Activated T-cell treated with anti-CD3 and anti-CD28 coated beads, Interleukin-2, amount 50 U/mL, for 1 hour (primary cell): ENCODE data around the gene FAIM2.
"Not testable (repeated sequence)": the region's sequence is repeated elsewhere in the genome, so short reads cannot be mapped to it uniquely, and the experiment has no call there.

Experiments
- DNase-seq: peaks from one replicate; pipeline ENCODE4 v3.0.0-alpha.2; 2020

The FAIM2 gene

DNA sequence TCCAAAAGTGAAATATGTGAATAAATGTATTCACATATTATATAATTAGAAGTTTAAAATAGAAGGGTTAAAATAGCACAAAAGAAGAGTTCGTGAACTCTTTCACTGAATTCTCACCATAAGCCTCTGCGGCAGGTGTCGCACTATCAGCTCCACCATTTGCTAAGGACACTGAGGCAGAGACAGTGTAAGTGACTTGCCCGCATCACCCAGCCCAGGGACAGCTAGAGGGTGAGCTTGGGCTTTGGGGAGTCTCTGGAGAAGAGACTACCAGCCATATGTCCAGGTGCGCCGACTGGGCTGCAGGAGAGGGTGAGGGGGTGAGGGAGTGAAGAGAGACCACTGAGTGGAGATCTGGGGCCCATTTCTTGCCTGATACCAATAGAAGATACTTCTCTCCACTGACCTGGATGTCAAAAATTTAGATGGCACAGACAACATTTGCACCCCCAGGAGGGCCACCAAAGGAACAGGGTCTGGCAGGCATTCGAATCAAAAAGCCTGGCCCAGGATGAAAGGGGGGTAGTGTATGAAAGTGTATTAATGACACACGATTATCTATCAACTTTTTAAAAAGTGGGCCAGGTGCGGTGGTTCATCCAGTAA is 28.5 kb downstream of the FAIM2 start:
- no peak for DNase-seq

DNA sequence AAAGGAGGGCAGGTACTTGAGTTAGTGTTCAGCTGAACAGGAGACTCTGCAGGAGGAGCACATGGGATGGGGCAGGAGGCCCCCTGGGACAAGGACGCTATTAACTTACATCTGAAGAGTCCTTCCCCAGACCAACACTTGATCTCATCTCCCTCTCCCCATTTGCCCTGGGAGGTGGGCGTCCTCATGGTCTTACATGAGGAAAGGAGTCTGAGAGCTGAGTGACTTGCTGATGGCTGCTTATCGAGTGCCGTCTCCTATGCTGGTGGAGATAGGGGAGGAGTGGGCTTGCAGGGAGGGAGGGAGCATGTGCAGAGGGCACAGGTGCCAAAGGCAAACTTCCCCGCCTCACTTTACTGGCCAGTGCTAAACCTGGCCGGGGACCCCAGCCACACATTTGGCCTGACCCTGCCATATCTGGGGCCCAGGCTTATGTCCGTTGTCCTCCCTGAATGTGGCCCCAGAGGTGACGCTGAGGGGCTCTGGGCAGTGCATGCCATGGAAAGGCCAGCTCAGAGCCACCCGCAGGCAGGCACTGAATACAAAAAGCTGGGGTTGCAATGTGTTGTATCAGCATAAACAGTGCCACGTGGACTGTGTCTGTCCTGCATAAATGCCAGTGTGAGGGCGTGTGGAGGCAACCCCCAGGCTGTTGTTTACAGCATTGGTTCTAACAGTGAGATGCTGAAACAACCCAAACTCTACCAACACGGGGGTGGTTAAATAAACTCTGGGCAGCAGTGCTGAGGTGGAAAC is 29.4 kb downstream of the FAIM2 start:
- no peak for DNase-seq

DNA sequence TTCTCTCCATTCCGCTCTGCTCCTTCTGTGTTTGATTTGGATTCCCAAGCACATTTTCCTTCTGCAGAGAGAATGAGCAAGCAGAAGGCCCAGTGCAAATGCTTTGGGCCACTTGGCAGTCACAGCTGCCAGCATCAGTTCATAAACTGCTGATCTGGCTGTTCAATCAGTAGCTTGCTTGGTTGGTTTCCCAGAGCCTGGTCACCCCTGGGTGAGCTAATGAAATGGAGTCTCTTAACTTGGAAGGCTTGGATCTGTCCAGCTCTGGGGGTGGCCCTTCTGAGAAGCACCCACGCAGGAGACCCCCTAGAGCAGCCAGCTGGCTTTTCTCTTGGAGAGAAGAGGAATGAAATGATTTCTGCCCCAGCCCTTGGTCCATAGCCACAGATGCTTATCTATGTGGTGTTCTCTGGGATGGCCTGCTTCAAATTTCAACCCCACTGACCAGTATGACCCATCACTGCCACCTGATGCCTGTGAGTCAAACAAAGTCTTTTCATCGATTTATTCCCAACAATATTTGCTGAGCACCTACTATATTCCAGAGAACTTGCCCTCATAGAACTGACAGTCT is 30.3 kb downstream of the FAIM2 start:
- DNase-seq = no peak

DNA sequence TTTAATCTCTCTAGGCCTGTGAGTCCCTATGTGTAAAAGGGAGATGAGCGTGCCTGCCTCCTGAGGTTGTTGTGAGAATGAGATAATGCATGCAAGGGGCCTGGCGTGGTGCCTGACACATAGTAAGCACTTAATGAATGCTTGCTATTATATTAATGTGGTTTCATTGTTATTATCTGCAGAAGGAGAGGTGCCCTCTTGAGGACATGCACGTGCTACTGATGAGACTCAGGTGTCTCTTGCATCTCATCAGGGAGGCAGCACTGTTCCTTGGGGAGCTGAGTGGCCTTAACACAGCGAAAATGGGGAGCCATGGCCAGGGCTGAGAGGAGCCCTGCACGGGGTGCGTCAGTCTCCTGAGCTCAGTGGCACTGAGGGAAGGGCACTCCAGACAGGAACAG is 30.9 kb downstream of the FAIM2 start:
- DNase-seq = no peak

DNA sequence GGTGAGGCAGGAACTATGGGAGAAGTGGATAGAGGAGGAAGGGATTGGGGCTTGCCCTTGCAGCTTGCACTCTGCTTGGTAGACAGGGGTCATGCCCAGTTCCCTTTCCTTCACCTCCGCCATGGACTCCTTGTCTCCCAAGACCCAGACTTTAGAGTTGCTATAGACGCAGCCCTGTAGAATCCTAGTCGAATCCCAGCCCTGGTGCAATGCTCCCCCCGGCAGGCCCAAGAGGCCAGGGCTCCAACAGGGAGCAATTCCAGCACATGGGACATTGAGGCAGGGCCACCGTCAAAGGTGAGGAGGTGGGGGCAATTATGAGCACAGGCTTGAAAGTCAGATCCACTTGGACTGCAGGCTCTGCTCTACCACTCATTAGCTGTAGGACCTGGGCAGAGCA is 31.3 kb downstream of the FAIM2 start:
- no peak for DNase-seq

DNA sequence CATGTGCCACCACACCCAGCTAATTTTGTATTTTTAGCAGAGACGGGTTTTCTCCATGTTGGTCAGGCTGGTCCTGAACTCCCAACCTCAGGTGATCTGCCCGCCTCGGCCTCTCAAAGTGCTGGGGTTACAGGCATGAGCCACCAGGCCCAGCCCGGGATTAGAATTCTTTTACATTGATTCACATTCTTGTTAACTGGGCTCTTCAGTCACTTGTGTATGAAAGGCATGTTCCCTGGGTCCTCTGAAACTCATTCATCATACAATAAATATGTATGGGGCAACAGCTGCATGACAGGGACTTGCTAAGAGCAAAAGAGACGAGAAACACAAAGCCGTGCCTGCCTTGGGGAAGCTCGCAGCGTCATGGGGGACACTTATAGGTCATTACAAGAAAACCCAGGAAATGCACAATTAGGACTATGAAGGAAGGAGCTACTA is 31.9 kb downstream of the FAIM2 start:
- DNase-seq = not testable (repeated sequence)

DNA sequence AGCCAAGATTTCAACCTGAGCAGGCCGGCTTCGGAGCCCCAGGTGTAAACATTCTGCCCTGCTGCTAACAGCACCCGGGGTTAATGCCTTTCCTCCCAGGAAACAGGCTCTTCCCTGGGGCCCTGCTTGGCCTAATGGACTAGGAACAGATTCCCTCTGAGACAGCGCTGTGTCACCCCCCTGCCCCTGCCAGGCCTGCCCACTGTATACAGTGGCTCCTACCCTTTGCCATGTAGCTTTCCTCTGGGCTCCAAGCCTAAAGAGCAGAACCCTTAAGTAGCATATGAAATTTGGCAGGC is 32.5 kb downstream of the FAIM2 start:
- no peak for DNase-seq

DNA sequence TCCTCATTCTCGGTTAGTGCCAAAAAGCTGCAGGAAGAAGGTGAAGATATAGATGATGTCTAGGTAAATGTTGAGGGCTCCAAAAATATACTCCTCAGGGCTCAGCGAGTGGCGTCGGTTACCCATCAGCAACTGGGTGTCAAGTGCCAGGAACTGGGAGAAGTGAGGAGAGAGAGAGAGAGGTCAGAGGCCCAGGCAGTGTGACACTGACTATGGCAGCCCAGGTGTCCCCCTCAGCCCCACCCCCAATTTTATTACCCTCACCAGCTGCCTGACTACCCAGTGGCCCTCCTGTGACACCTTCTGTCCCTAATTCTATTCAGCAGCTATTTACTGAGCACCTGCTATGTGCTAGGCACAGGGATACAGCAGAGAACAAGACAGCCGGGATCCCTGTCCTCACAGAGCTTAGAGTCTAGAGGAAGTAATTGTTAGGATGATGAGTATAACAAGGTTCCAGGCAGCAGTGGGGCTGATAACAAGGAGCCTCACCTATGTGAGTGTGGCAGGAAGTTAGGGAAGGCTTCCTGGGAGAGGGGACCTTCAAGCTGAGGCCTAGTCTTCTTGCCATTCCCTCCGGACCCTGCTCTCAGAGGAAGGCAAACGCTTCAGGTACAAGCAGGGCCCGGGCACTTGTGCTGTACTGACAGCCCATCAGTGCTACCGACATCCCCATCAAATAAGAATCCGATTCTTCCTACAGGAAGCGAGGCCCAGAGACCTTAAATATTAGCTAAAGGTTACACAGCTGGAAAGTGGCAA is 33.0 kb downstream of the FAIM2 start:
- DNase-seq = no peak

DNA sequence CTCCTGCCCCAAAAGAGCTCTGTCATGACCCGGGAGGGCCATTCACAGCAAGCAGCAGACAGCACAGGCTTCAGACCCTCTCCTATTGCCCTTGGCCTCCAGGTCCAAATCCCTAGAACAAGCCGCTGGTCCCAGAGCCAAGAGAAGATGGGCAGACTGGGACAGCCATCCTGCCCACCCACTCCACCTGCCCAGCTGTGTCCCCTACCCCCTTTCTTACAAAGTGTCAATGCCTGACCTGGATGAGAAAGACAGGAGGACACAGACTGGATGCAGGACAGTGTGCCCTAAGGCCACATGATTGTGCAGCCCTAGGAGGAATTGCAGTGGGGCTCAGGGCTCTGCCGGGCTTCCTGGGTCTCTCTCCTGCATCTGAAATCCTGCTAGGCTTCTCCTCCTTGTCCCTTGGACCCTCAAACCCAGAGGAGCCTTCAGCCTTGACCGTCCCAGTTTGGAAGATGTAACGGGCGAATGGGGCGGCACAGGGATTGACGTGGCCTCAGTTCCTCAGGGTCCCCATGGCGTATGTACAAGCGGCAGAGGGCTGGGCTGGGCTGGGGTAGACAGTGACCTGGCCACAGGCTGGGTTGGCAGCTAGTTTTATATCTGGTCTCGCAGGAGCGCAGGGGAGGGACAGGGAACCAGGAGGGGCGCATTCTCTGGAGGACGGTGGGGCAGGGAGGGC is 33.7 kb downstream of the FAIM2 start:
- no peak for DNase-seq

DNA sequence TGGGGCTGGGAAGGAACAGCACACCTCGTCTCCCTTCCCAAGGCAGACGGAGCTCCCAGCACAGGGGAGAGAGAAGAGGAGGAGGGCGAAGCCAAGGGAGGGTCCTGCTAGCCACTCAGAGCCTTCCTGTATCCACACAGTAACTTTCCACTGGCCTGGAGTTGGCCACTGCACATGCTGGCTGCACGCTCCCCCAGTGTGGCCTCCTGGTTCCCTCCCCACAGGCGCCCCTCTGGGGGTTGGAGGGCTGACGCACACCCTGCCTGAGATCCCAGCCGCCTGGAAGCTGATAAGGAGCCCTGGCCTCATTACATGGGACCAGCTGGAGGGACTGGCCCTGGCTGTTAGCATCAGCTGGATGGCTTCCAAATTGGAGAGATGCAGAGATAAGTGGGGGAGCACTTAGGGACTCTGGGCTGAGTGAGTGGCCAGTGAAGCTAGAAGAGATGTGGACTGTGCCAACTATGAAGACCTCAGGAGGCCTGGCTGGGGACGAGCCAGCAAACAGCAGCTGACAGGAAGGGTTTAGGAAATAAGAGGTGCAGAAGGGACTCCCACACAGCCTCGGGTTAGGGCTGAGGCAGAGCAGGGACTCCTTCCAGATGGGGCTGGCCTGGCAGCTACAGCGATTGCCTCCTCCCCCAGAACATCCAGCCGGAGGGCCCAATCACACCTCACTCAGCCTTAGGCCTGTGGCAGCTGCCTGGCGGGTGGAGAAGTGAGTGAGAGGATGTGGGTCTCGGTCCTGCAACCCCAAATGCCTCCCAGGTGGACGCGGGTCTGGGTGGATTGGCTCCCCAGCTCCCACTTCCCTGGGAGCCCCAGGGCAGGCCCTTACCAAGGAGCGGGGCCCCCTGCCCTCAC is 34.5 kb downstream of the FAIM2 start:
- DNase-seq = no peak

DNA sequence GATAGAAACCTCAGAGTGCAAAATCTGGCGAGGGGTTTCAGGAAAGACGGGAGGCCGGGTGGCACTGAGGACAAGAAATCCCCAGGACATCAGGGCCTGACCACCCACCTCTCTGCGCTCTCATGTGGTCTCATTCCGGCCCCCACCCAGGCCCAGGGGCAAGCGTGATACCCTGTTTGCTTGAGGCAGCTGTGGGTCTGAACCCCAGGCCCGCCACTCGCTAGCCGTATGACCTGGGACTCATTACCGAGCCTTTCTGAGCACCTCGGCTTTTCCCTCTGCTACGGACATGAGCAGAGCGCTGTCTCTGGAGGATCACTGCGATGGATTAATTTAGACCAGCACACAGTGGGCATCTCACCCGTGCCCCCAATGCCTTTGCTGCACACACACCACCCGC is 35.3 kb downstream of the FAIM2 start:
- DNase-seq = no peak

DNA sequence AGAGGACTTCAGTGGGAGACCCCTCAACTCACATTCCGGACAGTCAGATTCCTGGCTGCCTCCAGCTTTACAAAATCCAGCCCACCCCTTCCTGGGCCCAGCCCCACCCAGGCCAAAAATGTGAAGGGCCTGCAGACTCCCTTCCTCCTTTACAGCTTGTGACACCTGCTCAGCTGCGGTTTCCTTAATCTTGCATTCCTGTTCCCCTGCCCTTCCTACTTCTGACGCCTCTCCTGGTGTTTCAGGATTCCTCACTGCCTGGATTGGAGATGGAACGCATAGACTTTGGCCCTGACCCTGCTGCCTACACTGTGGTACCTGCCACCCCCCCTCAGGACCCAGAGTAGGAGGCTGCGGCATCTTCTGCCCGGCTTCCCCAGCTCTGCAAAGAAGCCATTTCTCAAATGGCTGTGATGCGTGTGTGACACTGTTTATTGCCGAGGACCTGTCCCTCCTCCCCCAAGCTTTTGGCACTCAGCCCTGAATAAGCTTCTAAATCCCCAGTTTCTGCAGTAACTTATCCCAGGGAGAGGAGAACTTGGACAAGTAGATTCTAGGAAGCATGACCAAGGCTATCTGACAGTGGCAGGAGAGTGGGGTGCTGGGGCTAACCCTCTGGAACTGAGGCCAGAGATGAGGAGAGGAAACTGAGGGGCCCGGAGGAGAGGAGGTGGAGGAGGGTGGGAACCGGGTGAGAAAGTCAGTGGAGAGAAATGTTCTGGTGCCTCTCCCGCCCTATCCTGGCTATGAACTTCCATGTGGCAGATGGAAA is 35.9 kb downstream of the FAIM2 start:
- DNase-seq = no peak

DNA sequence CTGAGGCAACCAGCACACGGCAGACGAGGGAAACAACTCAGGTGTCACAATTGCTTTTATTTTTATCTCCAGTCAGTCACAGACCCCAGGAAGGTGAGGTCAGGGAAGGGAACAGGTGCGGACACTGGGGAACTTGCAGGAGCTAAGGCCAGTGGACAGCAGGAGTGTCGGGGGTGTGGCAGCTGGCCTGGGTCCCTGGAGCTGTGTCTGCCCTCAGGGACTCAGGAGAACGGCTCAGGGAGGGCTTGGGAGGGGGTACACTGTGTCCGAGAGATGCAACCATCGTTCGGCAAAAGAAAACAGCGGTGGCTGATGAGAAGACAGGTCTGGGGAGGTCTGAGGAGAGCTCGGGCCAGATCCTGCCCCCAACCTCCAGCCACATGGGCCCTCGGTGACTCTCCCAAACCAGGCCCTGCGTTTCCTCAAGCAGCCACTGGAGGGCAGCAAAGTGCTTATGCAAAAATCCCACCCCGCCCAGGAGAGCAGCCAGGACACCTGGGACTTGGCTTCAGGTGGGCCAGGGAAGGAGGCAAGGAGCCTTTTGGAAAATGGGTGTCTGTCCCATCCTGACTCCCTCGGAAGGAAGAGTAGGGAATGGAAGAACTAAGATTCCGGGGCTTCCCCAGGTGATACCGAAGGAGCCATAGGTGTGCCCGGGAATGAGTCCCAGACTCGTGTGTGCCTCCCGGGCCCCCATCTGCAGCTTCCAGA is 36.7 kb downstream of the FAIM2 start:
- peak; percentile 78 for DNase-seq

DNA sequence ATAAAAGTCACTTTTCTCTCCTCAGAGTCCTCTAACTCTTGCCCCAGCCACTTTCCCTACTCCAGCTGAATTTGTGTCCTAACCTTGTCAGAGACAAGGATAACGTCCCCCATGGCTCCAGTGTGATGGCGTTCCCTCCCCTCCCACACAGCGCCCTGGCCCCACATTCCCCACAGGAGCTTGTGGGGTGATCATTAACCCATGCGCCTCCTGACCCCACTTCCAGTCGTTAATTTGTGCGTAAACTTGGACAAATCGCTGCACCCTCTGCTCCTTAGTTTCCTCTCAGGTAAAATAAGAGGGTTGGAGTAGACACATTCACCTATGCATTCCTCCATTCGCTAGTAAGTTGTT is 37.9 kb downstream of the FAIM2 start:
- DNase-seq = no peak

DNA sequence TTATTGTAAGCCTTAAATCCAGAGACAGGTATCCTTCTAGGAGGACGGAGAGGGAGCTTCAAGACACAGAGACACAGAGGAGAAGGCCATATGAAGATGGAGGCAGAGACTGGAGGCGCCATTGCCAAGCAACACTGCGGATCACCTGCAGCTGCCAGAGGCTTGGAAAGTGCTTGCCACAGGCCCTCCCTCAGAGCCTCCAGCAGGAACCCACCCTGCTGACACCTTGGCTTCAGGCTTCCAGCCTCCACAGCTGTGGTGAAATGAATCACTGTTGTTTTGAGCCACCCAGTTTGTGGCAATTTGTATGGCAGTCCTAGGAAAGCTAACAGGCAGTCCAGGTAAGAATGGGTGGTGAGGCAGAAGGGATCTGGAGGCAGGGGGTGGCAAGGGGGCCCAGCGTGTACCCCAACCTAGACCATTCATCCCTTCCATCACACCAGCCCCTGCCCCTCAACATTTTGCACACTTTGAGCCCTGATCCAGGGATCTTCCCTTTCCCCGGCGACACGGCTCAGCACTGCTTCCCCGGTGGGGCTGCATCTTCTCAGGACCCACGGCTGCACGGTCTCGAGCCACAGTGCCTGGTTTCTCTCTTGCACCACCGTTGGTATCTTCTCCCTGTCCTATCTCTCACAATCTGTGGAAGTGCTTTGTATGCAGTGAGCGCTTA is 38.5 kb downstream of the FAIM2 start:
- DNase-seq = no peak

DNA sequence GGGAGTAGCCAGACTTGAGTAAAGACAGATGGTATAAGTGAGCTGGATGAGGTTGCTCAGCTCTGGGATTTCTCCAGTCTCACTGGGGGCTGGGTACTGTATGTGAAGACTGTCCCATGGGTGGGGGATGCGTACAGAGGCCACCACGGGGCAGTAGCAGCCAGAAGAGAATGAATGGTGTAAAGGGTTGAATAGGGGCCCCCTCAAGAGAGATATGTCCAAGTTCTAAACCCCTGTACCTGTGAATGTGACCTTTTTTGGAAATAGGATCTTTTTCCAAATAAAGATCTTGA is 39.0 kb downstream of the FAIM2 start:
- DNase-seq = no peak

DNA sequence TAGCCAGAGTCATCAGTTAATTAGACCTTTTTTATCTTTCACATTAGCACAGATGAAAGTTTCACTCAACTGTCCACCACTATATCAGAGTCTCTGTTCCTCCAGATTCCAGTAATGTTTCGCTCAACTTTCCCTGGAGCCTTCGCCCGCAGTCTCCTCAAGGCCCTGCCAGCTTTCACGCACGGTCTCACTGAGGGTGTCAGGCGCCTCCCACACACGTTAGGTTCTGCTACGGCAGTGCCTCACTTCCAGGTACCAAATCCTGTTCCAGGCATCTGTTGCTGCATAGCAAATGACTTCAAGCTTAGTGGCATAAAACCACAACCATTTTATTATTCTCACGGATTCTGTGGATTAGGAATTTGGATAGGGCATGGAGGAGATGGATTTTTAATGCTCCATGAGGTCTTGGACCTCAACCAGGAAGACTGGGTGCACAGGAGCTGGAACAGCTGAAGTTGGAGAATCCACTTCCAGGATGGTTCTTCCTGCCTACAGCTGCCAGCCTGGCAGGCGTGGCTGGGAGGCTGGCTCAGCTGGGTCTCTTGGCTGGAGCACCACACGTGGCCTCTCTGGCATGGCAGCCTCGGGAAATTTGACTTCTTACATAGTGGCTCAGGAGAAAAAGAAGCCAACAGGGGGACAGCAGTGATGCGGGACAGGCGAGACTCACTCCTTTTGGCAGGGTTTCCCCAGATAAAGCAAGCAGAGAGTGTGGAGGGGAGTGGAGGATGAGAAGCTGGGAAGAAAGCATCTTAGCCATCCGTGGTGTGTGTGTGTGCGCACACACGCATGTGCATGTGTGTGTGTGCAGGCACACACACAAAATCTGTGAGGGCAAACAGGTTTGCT is 39.5 kb downstream of the FAIM2 start:
- DNase-seq = no peak

DNA sequence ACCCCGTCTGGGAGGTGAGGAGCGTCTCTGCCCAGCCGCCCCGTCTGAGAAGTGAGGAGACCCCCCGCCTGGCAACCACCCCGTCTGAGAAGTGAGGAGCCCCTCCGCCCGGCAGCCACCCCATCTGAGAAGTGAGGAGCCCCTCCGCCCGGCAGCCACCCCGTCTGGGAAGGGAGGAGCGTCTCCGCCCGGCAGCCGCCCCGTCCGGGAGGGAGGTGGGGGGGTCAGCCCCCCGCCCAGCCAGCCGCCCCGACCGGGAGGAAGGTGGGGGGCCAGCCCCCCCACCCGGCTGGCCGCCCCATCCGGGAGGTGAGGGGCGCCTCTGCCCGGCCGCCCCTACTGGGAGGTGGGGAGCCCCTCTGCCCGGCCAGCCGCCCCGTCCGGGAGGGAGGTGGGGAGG is 42.8 kb downstream of the FAIM2 start:
- not testable (repeated sequence) for DNase-seq

DNA sequence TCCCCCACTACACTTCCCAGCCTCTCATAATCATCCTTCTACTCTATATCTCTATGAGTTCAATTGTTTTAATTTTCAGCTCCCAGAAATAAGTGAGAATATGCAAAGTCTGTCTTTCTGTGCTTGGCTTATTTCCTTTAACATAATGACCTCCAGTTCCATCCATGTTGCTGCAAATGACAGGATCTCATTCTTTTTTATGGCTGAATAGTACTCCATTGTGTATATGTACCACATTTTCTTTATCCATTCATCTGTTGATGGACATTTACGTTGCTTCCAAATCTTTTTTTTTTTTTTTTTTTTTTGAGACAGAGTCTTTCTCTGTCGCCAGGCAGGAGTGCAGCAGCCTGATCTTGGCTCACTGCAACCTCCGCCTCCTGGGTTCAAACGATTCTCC is 47.8 kb downstream of the FAIM2 start:
- DNase-seq = not testable (repeated sequence)

DNA sequence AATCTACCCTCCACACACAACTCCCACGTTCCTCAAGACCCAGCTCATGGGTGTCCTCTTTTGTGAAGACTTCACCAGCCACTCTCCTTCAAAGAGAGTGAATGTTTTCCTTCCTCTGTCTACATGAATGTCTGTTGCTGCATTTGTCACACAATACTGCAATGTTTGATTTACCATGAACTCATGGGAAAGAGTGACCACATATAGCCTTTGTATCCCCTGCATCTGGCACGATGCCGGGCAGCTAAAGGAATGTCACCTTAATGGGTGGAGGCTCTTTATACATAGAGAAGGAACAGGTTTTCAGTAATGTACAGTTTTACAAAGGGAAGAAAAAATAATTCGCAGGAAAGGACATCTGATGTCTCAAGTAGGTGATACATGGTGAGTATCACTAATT is 48.7 kb downstream of the FAIM2 start:
- DNase-seq = no peak
